Activated naive CD4-positive, alpha-beta T cell treated with anti-CD3 and anti-CD28 coated beads, Interleukin-2, amount 50 U/mL, for 16 hours (primary cell): ENCODE results near the gene AP3S2.
A peak's percentile ranks its signal among the peaks of the same experiment; 100 is the strongest.
"Not testable (repeated sequence)": the region's sequence is repeated elsewhere in the genome, so short reads cannot be mapped to it uniquely, and the experiment has no call there.

Source experiments
- DNase-seq: peaks from one replicate; pipeline ENCODE4 v3.0.0-alpha.2; 2020

The AP3S2 gene

GRCh38 chr15:89903015-89903857 lies 9.4 kb upstream of the AP3S2 start:
- DNase-seq = no peak

DNA sequence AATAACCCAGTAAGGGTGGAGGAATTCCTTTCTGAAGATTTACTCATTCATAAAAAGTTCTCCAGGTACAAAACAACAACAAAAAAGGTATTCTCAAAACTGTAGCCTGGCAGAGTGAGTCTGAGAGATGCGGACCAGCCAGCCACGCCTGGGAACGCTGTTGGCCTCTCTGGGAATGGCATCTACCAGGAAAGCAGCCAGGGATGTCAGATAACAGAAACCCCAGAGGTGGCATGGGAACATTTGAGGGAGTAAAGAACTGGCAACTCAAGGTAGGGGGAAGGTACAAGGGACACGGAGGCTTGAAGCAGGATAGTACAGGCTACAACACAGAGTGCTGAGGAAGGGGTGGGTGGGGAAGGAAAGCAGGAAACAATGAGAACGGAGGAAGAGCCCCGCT lies 7.1 kb upstream of the AP3S2 start:
- DNase-seq = no peak

GRCh38 chr15:89899951-89900567 lies 6.3 kb upstream of the AP3S2 start:
- no peak for DNase-seq

DNA sequence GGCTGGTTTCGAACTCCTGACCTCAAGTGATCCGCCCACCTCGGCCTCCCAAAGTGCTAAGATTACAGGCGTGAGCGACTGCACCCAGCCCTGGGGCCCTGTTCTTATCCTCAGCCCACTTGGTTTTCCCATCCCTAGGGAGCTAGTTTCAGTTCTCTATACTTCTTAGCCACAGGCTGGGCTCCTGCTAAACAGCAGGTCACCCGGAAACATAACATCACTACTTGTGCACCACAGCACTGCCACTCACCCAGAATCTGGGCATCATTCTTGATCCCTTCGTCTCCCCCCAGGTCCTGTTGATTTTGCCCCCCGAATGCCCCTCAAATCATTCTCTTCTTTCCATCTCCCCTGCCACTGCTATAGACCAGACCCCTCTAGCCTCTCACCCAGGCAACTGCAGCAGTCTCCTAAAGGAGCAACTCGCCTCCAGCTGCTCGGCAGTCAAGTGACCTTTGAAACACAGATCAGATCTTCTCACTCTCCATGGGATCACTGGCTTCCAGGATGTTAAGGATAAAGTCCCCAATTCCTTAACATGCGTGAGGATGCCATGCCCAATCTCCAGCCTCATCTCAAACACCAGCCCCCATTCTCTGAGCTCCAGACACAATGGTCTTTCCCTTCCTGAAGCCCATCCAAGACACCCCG lies 5.6 kb upstream of the AP3S2 start:
- no peak for DNase-seq

DNA sequence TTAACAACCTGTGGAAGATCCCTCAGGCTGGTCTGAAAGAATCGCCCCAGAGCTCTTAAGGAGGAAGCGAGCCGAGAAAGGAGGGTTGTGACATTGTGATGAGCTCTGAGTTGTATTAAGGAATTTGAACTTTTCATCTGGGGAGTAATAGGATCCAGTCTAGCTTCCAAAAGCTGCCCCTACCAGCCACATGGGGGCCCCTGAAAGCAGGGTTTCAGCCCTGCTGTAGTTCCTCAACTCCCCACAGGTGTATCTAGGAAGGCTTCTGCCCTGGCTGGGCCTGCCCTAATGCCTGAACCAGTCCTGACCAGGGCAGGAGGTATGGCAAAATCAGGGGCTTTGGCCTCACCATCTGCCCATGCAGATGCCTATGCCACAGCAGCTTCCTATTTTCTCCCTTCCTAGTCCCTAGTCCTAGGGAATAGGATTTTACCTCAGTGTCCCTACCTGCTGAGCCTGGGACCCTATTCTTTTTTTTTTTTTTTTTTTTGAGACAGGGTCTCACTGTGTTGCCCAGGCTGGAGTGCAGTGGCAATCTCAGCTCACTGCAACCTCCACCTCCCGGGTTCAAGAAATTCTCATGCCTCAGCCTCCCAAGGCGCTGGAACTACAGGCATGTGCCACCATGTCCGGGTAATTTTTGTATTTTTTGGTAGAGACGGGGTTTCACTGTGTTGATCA lies 5.0 kb upstream of the AP3S2 start:
- peak; percentile 53 for DNase-seq

GRCh38 chr15:89898146-89898545 lies 4.4 kb upstream of the AP3S2 start:
- no peak for DNase-seq

DNA sequence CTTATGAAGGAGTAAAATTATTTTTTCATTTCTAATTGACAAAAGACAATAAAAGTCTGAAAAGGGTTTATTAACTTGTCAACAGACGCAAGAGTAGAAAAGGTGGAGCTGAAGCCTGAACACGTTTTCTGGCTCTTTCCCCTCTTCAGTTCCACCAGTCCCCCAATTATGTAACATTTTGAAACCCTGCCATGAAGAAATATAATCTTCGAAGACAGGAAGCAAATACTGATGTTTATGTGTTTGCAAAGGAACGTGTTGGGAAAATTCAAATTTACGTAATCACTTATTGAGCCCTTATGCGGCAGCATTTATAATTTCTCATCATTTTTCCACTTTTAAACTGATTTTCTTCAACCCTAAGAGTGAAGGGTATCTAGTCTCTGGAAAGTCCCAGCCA lies 767 bp downstream of the AP3S2 start:
- no peak for DNase-seq

DNA sequence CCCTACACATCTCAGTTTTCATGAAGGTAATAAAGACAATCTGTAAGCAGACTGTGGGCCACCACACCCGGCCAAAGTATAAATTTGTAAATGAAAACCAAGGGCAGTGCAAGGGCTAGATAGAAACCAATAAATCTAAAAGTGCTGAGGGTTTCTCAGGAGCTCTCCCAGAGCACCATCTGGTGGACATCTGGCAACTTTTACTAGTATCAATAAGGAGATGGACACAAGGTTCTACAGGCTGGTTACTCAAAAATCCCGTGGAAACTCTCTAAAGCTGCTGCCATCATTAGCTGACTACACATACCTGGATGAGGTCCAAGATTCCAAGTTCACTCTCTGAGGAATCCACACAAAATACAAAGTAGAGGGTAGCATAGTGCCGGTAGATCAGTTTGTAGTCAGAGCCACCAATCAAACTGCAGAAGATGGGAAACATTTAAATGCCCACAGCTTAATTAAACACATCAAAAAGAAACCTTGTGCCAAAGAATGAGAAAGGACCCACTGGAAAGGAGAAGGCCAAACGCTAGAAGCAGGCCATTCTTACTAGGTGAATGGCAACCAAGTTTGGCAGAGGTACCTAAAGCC lies 5.5 kb downstream of the AP3S2 start:
- DNase-seq = no peak

DNA sequence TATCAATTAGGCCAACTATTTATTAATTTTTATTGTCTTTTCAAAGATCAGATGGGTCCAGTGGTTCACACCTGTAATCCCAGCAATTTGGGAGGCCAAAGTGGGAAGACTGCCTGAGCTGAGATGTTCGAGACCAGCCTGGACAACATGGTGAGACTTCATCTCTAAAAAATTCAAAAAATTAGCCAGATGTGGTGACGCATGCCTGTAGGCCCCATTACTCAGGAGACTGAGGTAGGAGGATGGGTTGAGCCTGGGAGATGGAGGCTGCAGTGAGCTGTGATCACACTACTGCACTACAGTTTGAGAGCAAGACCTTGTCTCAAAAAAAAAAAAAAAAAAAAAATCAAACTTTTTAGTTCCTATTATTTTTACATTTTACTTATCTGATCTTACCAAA lies 8.2 kb downstream of the AP3S2 start:
- DNase-seq = no peak

DNA sequence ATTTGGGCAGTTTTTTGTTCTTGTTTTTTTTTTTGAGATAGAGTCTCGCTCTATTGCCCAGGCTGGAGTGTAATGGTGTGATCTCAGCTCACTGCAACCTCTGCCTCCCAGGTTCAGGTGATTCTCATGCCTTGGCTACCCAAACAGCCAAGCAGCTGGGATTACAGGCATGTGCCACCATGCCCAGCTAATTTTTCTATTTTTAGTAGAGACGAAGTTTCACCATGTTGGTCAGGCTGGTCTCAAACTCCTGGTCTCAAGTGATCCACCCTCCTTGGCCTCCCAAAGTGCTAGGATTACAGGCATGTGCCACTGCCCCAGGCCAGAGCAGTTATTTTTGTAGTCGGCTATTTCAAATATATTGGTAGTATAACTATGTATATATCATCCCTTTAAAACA lies 8.6 kb downstream of the AP3S2 start:
- not testable (repeated sequence) for DNase-seq

DNA sequence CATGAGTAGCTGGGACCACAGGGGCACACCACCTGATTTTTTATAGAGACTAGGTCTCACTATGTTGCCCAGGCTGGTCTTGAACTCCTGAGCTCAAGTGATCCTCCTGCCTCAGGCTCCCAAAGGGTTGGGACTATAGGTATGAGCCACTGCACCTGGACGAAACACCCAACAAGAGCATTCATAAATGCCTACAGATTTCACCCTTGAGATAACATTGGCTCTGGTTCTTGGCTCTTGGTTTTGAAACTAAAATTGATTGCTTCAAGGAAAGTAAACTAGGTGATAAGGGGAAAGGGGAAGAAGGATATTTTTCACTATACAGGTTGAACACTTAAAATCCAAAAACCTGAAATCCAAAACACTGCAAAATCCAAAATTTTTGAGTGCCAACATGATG lies 10.3 kb downstream of the AP3S2 start:
- DNase-seq = no peak

- DNase-seq = no peak
These were observed 13.1 kb downstream of the AP3S2 start for GRCh38 chr15:89880727-89881126.

DNA sequence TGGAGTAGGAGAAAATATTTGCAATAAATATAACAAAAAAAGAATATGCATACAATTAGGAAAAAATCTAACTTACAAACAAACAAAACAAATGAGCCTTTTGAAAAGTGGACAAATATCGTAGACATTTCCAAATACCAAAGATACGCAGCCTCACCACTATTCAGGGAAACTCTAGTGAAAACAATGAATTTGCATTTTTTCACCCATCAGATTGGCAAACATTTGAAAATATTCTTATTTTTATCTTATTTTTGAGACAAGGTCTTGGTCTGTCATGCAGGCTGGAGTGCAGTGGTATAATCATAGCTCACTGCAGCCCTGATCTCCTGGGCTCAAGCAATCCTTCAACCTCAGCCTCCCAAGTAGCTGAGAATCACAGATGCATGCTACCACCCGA lies 15.5 kb downstream of the AP3S2 start:
- no peak for DNase-seq

DNA sequence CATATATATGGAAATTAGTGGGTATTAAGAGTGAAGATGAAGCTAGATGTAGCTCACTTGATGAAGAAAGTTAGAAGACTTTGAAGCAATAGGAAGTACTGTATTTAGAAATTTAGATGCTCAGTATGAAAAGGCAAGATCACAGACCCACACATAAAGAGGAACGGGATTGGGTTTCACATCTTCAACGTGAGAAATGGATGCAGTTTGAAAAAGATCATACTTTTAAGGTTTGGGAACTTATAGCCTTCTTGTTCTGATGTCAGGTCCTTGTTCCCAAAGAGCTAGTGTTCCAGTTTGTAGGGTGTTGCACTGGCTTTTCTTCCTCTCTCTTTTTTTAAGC lies 16.7 kb downstream of the AP3S2 start:
- DNase-seq = no peak

GRCh38 chr15:89876396-89877082 lies 17.3 kb downstream of the AP3S2 start:
- no peak for DNase-seq

- DNase-seq = no peak
These were observed 18.1 kb downstream of the AP3S2 start for GRCh38 chr15:89875741-89876140.

DNA sequence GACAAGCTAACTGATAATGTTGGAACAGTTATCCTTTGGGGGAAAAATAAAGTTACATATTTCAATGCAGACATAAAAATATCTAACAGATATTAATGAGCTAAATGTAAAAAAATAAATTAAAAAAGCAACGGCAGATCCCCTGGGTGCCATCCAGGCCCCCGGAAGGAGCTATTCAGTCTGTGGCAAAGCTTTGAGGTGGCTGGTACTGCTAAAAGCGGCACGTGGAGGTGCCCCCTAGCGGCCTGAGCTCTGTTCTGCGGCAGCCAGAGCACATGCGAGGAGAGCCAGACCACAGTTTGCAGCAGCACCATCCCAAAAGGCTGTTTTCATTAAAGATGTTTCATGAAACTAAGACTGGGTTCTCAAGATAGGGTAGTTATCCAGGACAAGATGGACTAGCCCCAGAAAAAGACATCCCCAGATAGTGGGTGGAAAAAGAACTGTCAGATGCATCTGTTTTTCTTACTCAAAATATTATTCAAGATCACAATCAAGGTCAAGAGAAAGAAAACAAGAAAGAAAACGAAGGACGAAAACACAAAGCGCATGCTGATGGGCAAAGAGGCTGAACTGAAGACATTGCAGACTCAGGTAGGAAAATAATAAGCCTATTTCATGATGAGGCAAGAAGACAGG lies 18.7 kb downstream of the AP3S2 start:
- DNase-seq = peak; percentile 85

- no peak for DNase-seq
These were observed 23.0 kb downstream of the AP3S2 start for GRCh38 chr15:89870688-89871288.

GRCh38 chr15:89870006-89870405 lies 23.8 kb downstream of the AP3S2 start:
- no peak for DNase-seq

DNA sequence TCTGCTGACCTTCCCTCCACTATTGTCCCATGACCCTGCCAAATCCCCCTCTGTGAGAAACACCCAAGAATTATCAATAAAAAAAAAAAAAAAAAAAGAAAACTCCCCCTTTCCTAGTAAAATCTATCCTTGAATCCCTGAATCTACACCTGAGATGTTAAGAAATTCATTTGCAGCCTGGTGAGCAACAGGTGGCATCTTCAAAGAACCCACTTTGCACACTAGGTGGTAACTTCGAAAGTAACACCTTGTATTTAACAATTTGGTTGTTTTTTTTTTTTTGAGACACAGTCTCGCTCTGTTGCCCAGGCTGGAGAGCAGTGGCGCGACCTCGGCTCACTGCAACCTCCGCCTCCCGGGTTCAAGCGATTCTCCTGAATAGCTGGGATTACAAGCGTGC lies 24.3 kb downstream of the AP3S2 start:
- not testable (repeated sequence) for DNase-seq

DNA sequence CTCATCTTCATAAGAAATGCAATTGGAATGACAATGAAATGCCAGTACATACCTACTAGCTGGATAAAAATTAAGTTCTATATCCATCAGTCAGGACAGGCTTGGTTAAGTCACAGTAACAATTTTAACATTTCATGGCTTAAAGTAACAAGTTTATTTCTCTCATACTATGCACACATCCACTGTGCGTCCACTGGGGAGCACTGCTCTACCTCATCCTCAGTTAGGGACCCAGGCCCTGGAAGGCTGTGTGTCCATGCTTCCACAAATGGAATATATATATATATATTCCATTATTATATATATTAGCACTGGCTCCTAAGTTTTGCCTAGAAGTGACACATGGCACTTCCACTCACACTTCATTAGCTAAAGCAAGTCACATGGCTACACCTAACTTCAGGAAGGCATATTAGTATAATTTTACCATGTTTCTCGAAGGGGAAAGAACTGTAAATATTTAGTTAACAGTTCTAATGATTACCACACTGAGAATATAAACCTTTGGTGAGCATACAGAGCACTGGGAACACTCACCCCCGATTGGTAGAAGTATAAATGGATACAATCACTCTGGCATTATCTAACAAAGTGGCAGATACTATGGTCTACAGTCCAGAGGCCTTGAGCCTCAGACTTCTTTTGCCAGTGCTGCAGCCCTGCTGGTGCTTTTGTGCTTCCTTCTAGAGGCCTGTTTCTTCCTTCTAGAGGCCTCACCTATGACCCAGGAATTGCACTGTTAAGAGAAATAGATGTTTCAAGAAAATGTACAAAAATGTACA lies 28.6 kb downstream of the AP3S2 start:
- no peak for DNase-seq
